HTERT RPE-1 (cell line): ENCODE data around the gene GDPD1.
"Not testable (repeated sequence)": the region's sequence is repeated elsewhere in the genome, so short reads cannot be mapped to it uniquely, and the experiment has no call there.

ENCODE experiments used
- in situ Hi-C: fragments of 300-500 bp; cut with MboI; formaldehyde crosslinking; loops from 4 replicates; pipeline ENCODE4 v1.14.3; 2020; ENCODE audit warnings: low sequenced_read_pairs

GDPD1 gene

GRCh38 chr17:59311051-59311468 lies 90.7 kb downstream of the GDPD1 start:
- in situ Hi-C loops, result no loop called here

GRCh38 chr17:59311521-59311920 lies 91.2 kb downstream of the GDPD1 start:
- in situ Hi-C loops, result not testable (repeated sequence)

- in situ Hi-C loops, result no loop called here
Measured at GRCh38 chr17:59315866-59316265, 95.6 kb downstream of the GDPD1 start.
